PFSK-1 (cell line): ENCODE results near the gene ULK1.

Experiments
- FOXP2 ChIP-seq: optimal IDR thresholded peaks from 2 replicates; pipeline ENCODE3; 2011; ENCODE audit warnings: borderline replicate concordance, control low read depth, inconsistent platforms; ENCODE audit not compliant: insufficient read depth; ENCODE audit errors: extremely low read length, extremely low read depth
- POLR2AphosphoS5 ChIP-seq: IDR thresholded peaks from 2 replicates; pipeline ENCODE4 v1.6.1; 2012; ENCODE audit warnings: low read depth, mild to moderate bottlenecking, control low read depth, low read length, moderate library complexity
- SIN3A ChIP-seq: IDR thresholded peaks from 2 replicates; pipeline ENCODE4 v1.6.1; 2012; ENCODE audit warnings: mild to moderate bottlenecking, low read length, moderate library complexity, borderline replicate concordance; ENCODE audit not compliant: insufficient read depth
- TAF1 ChIP-seq: IDR thresholded peaks from 2 replicates; pipeline ENCODE4 v1.6.1; 2012; ENCODE audit warnings: low read length, control low read depth, borderline replicate concordance; ENCODE audit not compliant: insufficient read depth
- TF ChIP-seq, protein P1 (sequence below), 2 experiments: IDR thresholded peaks; 2 replicates each; pipeline versions ENCODE4 v1.6.1 to v1.8.0; 2011 to 2012; ENCODE audit warnings: low read depth in 2 of 2, low read length in 2 of 2, control low read depth in 1 of 2, inconsistent platforms in 1 of 2, mild to moderate bottlenecking in 1 of 2, moderate library complexity in 1 of 2; ENCODE audit not compliant: insufficient read depth in 1 of 2

ULK1 gene

DNA sequence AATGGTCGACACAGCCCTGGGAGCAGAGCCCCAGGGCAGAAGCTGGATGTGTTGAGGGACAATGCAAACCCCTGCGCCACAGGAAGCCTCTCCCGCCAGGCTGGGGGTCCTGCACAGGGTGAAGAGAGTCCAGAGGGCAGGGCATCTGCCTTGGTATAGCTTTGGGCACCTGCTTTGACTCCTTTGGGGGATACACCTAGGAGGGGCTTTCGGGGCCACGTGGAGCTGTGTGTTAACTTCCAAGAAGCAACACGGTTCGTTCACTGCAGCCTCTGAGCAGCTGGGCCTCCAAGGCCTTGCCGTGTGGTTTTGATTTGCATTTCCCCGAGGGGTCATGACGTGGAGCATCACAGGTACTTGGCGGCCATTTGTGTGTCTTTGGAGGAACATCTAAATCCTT is 28.8 kb downstream of the ULK1 start:
- TF ChIP-seq TAF1 (no peak), SIN3A (no peak), POLR2AphosphoS5 (no peak), FOXP2 (no peak)
- TF ChIP-seq, protein P1, sequence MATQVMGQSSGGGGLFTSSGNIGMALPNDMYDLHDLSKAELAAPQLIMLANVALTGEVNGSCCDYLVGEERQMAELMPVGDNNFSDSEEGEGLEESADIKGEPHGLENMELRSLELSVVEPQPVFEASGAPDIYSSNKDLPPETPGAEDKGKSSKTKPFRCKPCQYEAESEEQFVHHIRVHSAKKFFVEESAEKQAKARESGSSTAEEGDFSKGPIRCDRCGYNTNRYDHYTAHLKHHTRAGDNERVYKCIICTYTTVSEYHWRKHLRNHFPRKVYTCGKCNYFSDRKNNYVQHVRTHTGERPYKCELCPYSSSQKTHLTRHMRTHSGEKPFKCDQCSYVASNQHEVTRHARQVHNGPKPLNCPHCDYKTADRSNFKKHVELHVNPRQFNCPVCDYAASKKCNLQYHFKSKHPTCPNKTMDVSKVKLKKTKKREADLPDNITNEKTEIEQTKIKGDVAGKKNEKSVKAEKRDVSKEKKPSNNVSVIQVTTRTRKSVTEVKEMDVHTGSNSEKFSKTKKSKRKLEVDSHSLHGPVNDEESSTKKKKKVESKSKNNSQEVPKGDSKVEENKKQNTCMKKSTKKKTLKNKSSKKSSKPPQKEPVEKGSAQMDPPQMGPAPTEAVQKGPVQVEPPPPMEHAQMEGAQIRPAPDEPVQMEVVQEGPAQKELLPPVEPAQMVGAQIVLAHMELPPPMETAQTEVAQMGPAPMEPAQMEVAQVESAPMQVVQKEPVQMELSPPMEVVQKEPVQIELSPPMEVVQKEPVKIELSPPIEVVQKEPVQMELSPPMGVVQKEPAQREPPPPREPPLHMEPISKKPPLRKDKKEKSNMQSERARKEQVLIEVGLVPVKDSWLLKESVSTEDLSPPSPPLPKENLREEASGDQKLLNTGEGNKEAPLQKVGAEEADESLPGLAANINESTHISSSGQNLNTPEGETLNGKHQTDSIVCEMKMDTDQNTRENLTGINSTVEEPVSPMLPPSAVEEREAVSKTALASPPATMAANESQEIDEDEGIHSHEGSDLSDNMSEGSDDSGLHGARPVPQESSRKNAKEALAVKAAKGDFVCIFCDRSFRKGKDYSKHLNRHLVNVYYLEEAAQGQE (IDR thresholded peaks at IDR 0.05; ENCODE audit: insufficient read depth in 1 of 2, low read depth in 2 of 2, low read length in 2 of 2), result no peak

DNA sequence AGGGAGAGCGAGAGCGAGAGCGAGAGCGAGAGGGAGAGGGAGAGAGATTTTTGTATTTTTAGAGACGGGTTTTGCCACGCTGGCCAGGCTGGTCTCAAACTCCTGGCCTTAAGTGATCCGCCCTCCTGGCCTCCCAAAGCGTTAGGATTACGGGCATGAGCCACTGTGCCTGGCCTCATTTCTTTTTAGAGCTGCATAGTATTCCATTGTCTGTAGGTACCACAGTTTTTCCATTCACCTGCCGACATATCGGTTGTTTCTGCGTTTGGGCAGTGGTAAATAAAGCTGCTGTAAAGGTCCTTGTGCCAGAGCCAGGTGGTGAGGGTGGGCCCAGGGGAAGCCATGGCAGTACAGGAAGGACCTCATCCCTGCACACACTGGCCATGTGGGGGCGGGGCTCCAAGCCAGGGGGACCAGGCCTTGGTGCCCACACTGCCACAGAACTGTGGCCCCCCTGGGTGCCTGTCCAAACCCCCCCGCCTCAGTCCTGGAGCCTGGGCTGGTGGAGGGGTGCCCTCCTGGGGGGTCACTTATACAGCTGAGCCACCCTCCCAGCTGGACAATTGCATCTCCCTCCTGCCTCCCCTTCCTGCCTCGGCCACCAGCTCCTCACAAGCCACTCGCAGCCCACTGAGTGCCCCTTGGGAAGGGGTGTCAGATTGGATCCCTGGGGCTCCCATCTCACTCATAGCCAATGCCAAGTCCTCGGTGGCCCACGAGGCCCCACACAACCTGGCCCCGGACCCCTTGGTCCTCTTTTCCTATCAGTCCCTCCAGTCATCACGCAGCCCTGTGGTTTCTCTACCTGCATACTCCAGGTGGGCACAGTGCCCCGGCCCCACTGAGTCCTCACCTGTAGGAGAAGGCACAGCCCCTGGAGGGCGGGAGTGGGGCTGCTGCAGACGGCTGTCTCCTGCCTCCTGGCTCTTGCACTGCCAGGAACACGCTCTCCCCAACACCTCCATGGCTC is 33.0 kb downstream of the ULK1 start:
- TF ChIP-seq FOXP2 (no peak), POLR2AphosphoS5 (no peak)

DNA sequence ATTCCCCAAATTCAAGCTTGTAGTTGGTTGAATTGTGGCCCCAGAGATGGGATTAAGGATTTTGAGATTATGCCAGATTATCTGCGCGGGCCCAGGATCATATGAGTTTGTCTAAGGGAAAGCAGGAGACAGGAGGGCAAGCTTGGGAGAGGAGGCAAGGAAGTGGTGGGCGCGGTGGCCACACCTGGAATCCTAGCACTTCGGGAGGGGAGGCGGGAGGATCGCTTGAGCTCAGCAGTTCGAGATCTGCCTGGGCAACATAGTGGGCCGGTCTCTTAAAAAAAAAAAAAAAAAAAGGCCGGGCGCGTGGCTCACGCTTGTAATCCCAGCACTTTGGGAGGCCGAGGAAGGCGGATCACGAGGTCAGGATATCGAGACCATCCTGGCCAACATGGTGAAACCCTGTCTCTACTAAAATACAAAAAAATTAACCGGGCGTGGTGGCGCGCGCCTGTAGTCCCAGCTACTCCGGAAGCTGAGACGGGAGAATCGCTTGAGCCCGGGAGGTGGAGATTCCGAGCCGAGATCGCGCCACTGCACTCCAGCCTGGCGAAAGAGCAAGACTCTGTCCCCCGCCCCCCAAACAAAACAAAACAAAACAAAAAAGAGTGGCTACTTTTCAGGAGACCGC is 33.8 kb downstream of the ULK1 start:
- no peak for TF ChIP-seq SIN3A

DNA sequence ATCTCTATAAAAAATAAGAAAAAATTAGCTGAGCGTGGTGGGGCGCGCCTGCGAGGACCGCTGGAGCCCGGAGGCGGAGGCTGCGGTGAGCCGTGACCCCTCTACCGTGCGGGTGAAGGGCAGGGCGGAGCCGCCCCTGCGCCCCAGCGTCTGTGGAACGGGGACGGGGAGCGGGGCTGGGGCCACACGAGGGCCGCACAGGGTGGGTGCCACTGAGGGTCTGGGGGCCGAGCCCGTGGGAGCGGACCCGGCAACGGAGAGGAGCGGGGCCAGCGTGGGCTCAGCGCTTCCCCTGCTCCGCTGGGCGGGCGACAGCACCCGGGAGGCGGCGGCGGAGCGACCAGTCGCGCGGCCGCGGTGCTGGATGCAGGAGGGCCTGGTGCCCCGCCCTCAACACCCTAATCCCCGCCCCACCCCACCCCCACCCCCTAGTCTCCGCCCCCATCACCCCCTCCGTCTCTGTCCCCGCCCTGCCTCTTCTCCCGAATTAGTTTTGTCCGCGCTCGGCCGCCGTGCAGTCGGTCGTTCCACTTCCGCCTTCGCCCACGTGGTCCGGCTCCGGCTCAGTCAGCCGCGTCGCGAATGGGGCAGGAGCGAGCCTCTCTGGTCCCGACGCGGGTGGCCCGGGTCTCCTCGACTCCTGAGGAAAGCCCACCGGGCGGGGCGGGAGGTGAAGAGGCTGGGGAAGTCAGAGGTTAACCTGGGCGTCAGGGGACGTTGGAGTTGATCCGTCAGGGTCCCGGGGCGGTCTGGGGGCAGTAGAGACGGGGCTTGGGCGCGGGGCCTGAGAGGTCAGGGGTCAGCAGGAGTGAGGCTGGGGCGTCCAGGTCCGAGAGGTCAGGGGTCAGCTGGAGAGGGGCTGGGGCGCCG is 34.5 kb downstream of the ULK1 start, which contains the start of gene PUS1:
PUS1 (plus strand) TSS at position 566 of the 870 bp plus-strand sequence. CDS start 447 bp downstream, outside the sequence.
- no peak for TF ChIP-seq TAF1
- TF ChIP-seq FOXP2, result peak; percentile 18
- TF ChIP-seq SIN3A, result peak; percentile 99
- peak; percentile 97 for TF ChIP-seq POLR2AphosphoS5
- TF ChIP-seq, protein P1 (IDR thresholded peaks at IDR 0.05; ENCODE audit: insufficient read depth in 1 of 2, low read depth in 2 of 2, low read length in 2 of 2), result 0 out of 4 replicates have a peak, but pooled peaks of 1 of the 2 experiments have one; percentile 39

DNA sequence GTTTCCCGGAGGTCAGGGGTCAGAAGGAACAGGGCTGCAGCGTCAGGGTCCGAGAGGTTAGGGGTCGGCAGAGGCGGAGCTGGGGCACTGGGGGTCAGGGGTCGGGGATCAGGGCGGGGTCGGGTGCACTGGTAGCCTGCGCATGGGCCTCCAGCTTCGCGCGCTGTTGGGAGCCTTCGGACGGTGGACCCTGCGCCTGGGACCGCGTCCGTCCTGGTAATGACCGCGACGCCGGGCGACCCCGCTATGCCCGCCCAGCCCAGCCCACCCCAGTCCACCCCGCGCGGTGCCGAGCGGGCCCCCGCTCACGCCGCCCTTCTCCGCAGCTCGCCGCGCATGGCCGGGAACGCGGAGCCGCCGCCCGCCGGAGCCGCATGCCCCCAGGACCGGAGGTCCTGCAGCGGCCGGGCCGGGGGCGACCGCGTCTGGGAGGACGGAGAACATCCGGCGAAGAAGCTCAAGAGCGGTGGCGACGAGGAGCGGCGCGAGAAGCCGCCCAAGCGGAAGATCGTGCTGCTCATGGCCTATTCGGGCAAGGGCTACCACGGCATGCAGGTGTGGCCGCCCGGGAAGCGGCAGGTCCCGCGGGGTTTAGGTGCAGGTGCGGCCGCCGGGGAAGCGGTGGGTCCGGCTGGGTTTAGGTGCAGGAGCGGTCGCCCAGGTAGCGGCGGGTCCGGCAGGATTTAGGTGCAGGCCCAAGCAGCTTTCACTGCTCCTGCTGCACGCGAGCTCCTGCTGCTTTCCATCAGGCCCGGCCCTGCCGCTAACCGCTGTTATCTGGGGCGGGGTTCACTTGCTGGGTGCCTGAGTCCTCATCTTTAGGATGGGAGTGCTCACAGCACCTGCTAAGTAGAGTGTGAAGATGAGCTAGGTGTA is 35.4 kb downstream of the ULK1 start:
- TF ChIP-seq FOXP2 (no peak), POLR2AphosphoS5 (0 out of 2 replicates have a peak, but pooled peaks have one; percentile 1)

DNA sequence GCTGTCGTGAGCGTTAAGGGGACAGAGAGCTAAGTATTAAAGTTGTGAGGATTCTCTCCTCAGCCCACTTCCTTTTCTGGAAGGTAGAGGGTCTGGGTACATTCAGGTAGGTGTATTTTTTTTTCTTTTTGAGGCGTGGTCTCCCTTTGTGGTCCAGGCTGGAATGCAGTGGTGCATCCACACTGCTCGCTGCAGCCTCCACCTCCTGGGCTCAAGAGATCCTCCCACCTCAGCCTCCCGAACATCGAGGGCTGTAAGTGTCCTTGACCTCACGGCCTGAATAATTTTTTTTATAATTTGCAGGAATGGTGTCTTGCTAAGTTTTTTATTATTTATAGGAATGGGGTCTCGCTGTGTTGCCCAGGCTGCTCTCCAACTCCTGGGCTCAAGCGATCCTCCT is 36.1 kb downstream of the ULK1 start:
- no peak for TF ChIP-seq FOXP2
- TF ChIP-seq POLR2AphosphoS5, result no peak
- TF ChIP-seq TAF1, result no peak
- TF ChIP-seq, protein P1 (IDR thresholded peaks at IDR 0.05; ENCODE audit: insufficient read depth in 1 of 2, low read depth in 2 of 2, low read length in 2 of 2), result no peak
- no peak for TF ChIP-seq SIN3A
